Suprapubic skin (tissue), 4 donors: Measurements from ENCODE around the gene C20orf96. TPM values are rescaled to one million over a fixed set of nuclear protein-coding genes. Genes with fewer than 3 reads are reported as not detected.

Experiments used
- DNase-seq, 2 donors: peaks; one replicate each; pipeline ENCODE4 v3.0.0-alpha.2; 2019; ENCODE audit warnings: low spot score in 2 of 2
- H3K27ac ChIP-seq: fragments of 200-600 bp; sonication (generic); one replicate; pipeline ENCODE4 v1.5.1; 2019
- H3K27me3 ChIP-seq: fragments of 200-600 bp; sonication (generic); one replicate; pipeline ENCODE4 v1.5.1; 2019
- H3K36me3 ChIP-seq: fragments of 200-600 bp; sonication (generic); one replicate; pipeline ENCODE4 v1.5.1; 2019
- H3K4me1 ChIP-seq: fragments of 200-600 bp; sonication (generic); one replicate; pipeline ENCODE4 v1.5.1; 2019
- H3K4me3 ChIP-seq: fragments of 200-600 bp; sonication (generic); one replicate; pipeline ENCODE4 v1.5.1; 2019; ENCODE audit warnings: mild to moderate bottlenecking
- H3K9me3 ChIP-seq: fragments of 200-600 bp; sonication (generic); one replicate; pipeline ENCODE4 v1.5.1; 2019
- CTCF ChIP-seq, 2 donors: fragments of 200-600 bp in 1 of 2; fragments of 450-650 bp in 1 of 2; sonication (generic) in 1 of 2; IDR thresholded peaks; one replicate each; pipeline ENCODE4 v1.5.1; 2016 to 2019; ENCODE audit warnings: antibody characterized with exemption in 2 of 2, mild to moderate bottlenecking in 1 of 2, moderate library complexity in 1 of 2
- EP300 ChIP-seq: sonication (generic); formaldehyde crosslinking; IDR thresholded peaks from one replicate; pipeline ENCODE4 v1.6.1; 2017; ENCODE audit warnings: antibody characterized with exemption
- POLR2A ChIP-seq, 2 donors: fragments of 450-650 bp; IDR thresholded peaks; one replicate each; pipeline ENCODE4 v1.6.1; 2017; ENCODE audit warnings: antibody characterized with exemption in 2 of 2, mild to moderate bottlenecking in 2 of 2, moderate library complexity in 2 of 2
- POLR2AphosphoS5 ChIP-seq, 3 donors: sonication (generic); formaldehyde crosslinking; IDR thresholded peaks; one replicate each; pipeline ENCODE4 v1.6.1; 2017; ENCODE audit warnings: antibody characterized with exemption in 3 of 3
- WGBS: methylation state at CpG from one replicate; pipeline ENCODE4 v1.1.5; 2018; 5-methylcytosine and 5-hydroxymethylcytosine counted together
- total RNA-seq, 4 donors: library from RNA; depleted of rRNA; stranded (reverse); fragments of >200 nt; gene quantifications; one replicate each; pipeline ENCODE4 v1.1.0, GENCODE V29; 2016

Gene C20orf96
- total RNA-seq, 4 donors from 2014 or later: 0.91 to 5.1 (median 2.0) TPM

- no peak for TF ChIP-seq CTCF (IDR thresholded peaks at IDR 0.05)
- no peak for TF ChIP-seq POLR2A (IDR thresholded peaks at IDR 0.05)
- TF ChIP-seq POLR2AphosphoS5 (IDR thresholded peaks at IDR 0.05): no peak
- TF ChIP-seq EP300: no peak
- 3% methylated on average over 7 of the region's 103 CpGs for whole genome bisulfite sequencing
- no peaks in the 10 kb centered on the region for H3K27me3 ChIP-seq
- H3K36me3 ChIP-seq: no peaks in the 10 kb centered on the region
- H3K4me1 ChIP-seq: peaks cover 55% of the 10 kb centered on the region
- H3K9me3 ChIP-seq: no peaks in the 10 kb centered on the region
- DNase-seq: peak; percentile 84 to 89
- H3K27ac ChIP-seq: peak overlapping the region; percentile 93
- peak overlapping the region; percentile 81 for H3K4me3 ChIP-seq
These were observed 35.5 kb upstream of the C20orf96 start for GRCh38 chr20:325889-326644.

GRCh38 chr20:325045-325888 is 34.7 kb upstream of the C20orf96 start, which contains the start of gene SOX12:
Gene SOX12 (plus strand): TSS chr20:325552. CDS start chr20:325925, 373 bp downstream.
- Histone ChIP-seq H3K4me1 (peaks cover 52% of the 10 kb centered on the region), H3K27me3 (no peaks in the 10 kb centered on the region), H3K27ac (peak within 1 kb of the TSS; percentile 93), H3K4me3 (peak within 1 kb of the TSS; percentile 81), H3K9me3 (no peaks in the 10 kb centered on the region), H3K36me3 (no peaks in the 10 kb centered on the region)
- no peak for TF ChIP-seq CTCF (IDR thresholded peaks at IDR 0.05)
- TF ChIP-seq POLR2A (IDR thresholded peaks at IDR 0.05): peak in 1 of 2 donors; percentile 11
- no peak for TF ChIP-seq EP300
- under 1% methylated on average over 25 of the region's 106 CpGs for WGBS
- DNase-seq: peak; percentile 98

GRCh38 chr20:324177-325044 is 33.9 kb upstream of the C20orf96 start:
- TF ChIP-seq POLR2A (IDR thresholded peaks at IDR 0.05) (peak in 1 of 2 donors; percentile 15), EP300 (no peak), POLR2AphosphoS5 (IDR thresholded peaks at IDR 0.05) (peak in 2 of 3 donors; percentile 32 to 42), CTCF (IDR thresholded peaks at IDR 0.05) (peak in 1 of 2 donors; percentile 24)
- DNase-seq: peak; percentile 91 to 94
- Histone ChIP-seq H3K27me3 (no peaks in the 10 kb centered on the region), H3K4me1 (peaks cover 45% of the 10 kb centered on the region), H3K9me3 (no peaks in the 10 kb centered on the region), H3K27ac (peak overlapping the region; percentile 93), H3K36me3 (no peaks in the 10 kb centered on the region), H3K4me3 (peak overlapping the region; percentile 81)
- 0% methylated on average over 26 of the region's 69 CpGs for WGBS

GRCh38 chr20:316316-317068 is 25.9 kb upstream of the C20orf96 start:
- H3K27me3 ChIP-seq: no peaks in the 10 kb centered on the region
- 95% methylated on average over 2 of the region's 2 CpGs for WGBS
- no peak overlapping the region for H3K4me3 ChIP-seq
- no peak for TF ChIP-seq POLR2AphosphoS5 (IDR thresholded peaks at IDR 0.05)
- no peak for TF ChIP-seq CTCF (IDR thresholded peaks at IDR 0.05)
- no peak for TF ChIP-seq POLR2A (IDR thresholded peaks at IDR 0.05)
- no peak for TF ChIP-seq EP300
- H3K27ac ChIP-seq: no peak overlapping the region
- no peaks in the 10 kb centered on the region for H3K36me3 ChIP-seq
- DNase-seq: no peak
- H3K9me3 ChIP-seq: no peaks in the 10 kb centered on the region
- no peaks in the 10 kb centered on the region for H3K4me1 ChIP-seq
